Tongue (tissue), 2 donors: ENCODE measurements around the gene LILRB3. TPM values are rescaled to one million over a fixed set of nuclear protein-coding genes. Genes with fewer than 3 reads are reported as not detected.
A peak's percentile ranks its signal among the peaks of the same experiment; 100 is the strongest.
"Not testable (repeated sequence)": the region's sequence is repeated elsewhere in the genome, so short reads cannot be mapped to it uniquely, and the experiment has no call there.

Experiments
- DNase-seq: peaks from one replicate; pipeline ENCODE4 v3.0.0-alpha.2; 2015
- total RNA-seq: library from RNA; depleted of rRNA; stranded (reverse); fragments of >200 nt; gene quantifications from one replicate; pipeline ENCODE4 v1.2.3, GENCODE V29; 2014

LILRB3 gene
- total RNA-seq, 1 donor from 2014 or later, result 3.0 TPM

- DNase-seq, result not testable (repeated sequence)
These were observed 19.4 kb upstream of the LILRB3 start for GRCh38 chr19:54242234-54242633.

GRCh38 chr19:54240372-54241336 is 17.8 kb upstream of the LILRB3 start:
- not testable (repeated sequence) for DNase-seq

GRCh38 chr19:54239491-54240371 is 16.9 kb upstream of the LILRB3 start:
- DNase-seq, result not testable (repeated sequence)

- DNase-seq, result no peak
These were observed 11.1 kb upstream of the LILRB3 start for GRCh38 chr19:54233941-54234340.

- peak; percentile 82 for DNase-seq
These were observed 8.5 kb upstream of the LILRB3 start for GRCh38 chr19:54231077-54231931.

- DNase-seq, result no peak
These were observed 7.2 kb upstream of the LILRB3 start for GRCh38 chr19:54230031-54230430.

GRCh38 chr19:54229146-54229545 is 6.3 kb upstream of the LILRB3 start:
- DNase-seq, result no peak

GRCh38 chr19:54224619-54225018 is 1.8 kb upstream of the LILRB3 start:
- not testable (repeated sequence) for DNase-seq

GRCh38 chr19:54223937-54224281 is 1.1 kb upstream of the LILRB3 start:
- DNase-seq, result not testable (repeated sequence)

- DNase-seq, result not testable (repeated sequence)
These were observed 600 bp upstream of the LILRB3 start for GRCh38 chr19:54223277-54223936.

GRCh38 chr19:54221947-54222346 is 860 bp downstream of the LILRB3 start:
- DNase-seq, result not testable (repeated sequence)

- DNase-seq, result not testable (repeated sequence)
These were observed 3.1 kb downstream of the LILRB3 start for GRCh38 chr19:54219702-54220101.

GRCh38 chr19:54218960-54219661 is 3.7 kb downstream of the LILRB3 start:
- DNase-seq, result no peak

GRCh38 chr19:54218259-54218658 is 4.5 kb downstream of the LILRB3 start:
- no peak for DNase-seq

GRCh38 chr19:54217517-54218247 is 5.1 kb downstream of the LILRB3 start:
- DNase-seq, result not testable (repeated sequence)

- no peak for DNase-seq
These were observed 5.9 kb downstream of the LILRB3 start for GRCh38 chr19:54216869-54217268.

- DNase-seq, result not testable (repeated sequence)
These were observed 8.1 kb downstream of the LILRB3 start for GRCh38 chr19:54214734-54215133.

GRCh38 chr19:54214217-54214616 is 8.6 kb downstream of the LILRB3 start:
- DNase-seq, result not testable (repeated sequence)

GRCh38 chr19:54211235-54211634 is 11.6 kb downstream of the LILRB3 start:
- DNase-seq, result no peak
